VCaP (cell line): ENCODE data around the gene STK10.
A peak's percentile ranks its signal among the peaks of the same experiment; 100 is the strongest.

ENCODE experiments used
- H3K27ac ChIP-seq: fragments of 450-650 bp; 2 replicates; pipeline ENCODE4 v1.5.1; 2017
- TF ChIP-seq, protein P1 (sequence below): fragments of 450-650 bp; conservative IDR thresholded peaks from 2 replicates; pipeline ENCODE4 v1.5.1; 2017; ENCODE audit warnings: mild to moderate bottlenecking, moderate library complexity

Gene STK10

GRCh38 chr5:172140120-172140519, 47.9 kb downstream of the STK10 start:
- TF ChIP-seq, protein P1, sequence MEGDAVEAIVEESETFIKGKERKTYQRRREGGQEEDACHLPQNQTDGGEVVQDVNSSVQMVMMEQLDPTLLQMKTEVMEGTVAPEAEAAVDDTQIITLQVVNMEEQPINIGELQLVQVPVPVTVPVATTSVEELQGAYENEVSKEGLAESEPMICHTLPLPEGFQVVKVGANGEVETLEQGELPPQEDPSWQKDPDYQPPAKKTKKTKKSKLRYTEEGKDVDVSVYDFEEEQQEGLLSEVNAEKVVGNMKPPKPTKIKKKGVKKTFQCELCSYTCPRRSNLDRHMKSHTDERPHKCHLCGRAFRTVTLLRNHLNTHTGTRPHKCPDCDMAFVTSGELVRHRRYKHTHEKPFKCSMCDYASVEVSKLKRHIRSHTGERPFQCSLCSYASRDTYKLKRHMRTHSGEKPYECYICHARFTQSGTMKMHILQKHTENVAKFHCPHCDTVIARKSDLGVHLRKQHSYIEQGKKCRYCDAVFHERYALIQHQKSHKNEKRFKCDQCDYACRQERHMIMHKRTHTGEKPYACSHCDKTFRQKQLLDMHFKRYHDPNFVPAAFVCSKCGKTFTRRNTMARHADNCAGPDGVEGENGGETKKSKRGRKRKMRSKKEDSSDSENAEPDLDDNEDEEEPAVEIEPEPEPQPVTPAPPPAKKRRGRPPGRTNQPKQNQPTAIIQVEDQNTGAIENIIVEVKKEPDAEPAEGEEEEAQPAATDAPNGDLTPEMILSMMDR, result no peak
- H3K27ac ChIP-seq, result no peak overlapping the region

DNA sequence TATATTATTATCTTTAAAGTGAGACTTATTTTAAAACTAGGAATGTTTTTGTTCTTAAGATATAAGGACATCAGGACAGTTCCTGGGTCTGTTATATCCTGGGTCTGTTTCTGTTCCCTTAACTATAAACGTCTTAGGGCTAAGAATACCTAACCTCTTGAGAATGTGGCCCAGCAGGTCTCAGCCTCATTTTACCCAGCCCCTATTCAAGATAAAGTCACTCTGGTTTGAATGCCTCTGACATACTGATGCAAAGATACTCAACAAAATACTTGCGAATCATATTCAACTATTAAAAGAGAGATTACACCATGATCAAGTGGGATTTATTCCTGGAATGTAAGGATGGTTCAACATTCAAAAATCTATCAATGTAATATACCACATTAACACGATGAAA, 51.0 kb downstream of the STK10 start:
- TF ChIP-seq, protein P1, result no peak
- no peak overlapping the region for H3K27ac ChIP-seq

GRCh38 chr5:172133359-172134029, 54.5 kb downstream of the STK10 start:
- H3K27ac ChIP-seq, result no peak overlapping the region
- TF ChIP-seq, protein P1, result no peak

GRCh38 chr5:172131690-172132089, 56.3 kb downstream of the STK10 start:
- TF ChIP-seq, protein P1, result no peak
- H3K27ac ChIP-seq, result no peak overlapping the region

GRCh38 chr5:172129256-172129910, 58.6 kb downstream of the STK10 start:
- TF ChIP-seq, protein P1, result no peak
- H3K27ac ChIP-seq, result no peak overlapping the region

- TF ChIP-seq, protein P1, result no peak
- no peak overlapping the region for H3K27ac ChIP-seq
Observed at GRCh38 chr5:172127581-172127980, 60.4 kb downstream of the STK10 start.

DNA sequence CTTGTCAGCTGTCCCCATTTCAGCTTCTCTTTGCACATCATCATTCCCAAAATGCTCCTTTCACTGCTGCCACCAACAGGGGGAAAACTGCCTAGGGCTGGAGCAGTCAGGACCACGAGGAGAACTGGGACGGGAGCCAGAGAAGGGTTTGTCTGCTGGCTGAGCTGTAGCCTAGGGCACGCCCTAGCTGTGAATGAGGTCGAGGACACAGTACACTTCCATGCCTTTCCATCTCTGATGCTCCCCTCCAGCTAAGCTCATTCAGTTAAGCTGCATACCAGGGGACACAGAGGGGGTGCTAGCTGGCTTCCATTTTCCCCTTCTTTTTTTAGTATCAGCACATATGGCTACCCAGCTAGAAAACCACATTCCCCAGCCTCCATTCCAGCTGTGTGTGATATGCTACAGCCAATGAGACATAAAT, 64.7 kb downstream of the STK10 start:
- TF ChIP-seq, protein P1, result peak; percentile 35; the same call in 1 of the 2 replicates

More for the DNA sequence above, 64.7 kb downstream of the STK10 start:
- no peak overlapping the region for H3K27ac ChIP-seq
